ENCODE results near the gene PLAGL2.

GRCh38 chr20:32205843-32206759 is 1.4 kb downstream of the PLAGL2 start:
- TF ChIP-seq CTCF (IDR thresholded peaks at IDR 0.05), result no peak
- no peak for TF ChIP-seq POLR2A (IDR thresholded peaks at IDR 0.05)
